ENCODE data around the gene AP1G1. TPM values are rescaled to one million over a fixed set of nuclear protein-coding genes. Genes with fewer than 3 reads are reported as not detected.
"Not testable (repeated sequence)": the region's sequence is repeated elsewhere in the genome, so short reads cannot be mapped to it uniquely, and the experiment has no call there.

Gene AP1G1
- polyA plus RNA-seq, 6 donors from 2014 or later: 5.6 to 17.6 (median 14.8) TPM

- ATAC-seq (ENCODE audit: low read depth in 2 of 2): no peak
- H3K9me3 Mint-ChIP-seq: no peaks in the 10 kb centered on the region
- DNase-seq: no peak
- peaks cover 36 to 74% (median 58%) of the 10 kb centered on the region in 3 donors for H3K4me1 Mint-ChIP-seq
- peak overlapping the region in 2 of 6 donors; percentile 11 to 32 for H3K27ac Mint-ChIP-seq
- H3K36me3 Mint-ChIP-seq: peaks cover 0 to 6% of the 10 kb centered on the region in 2 donors
- no peaks in the 10 kb centered on the region for H3K27me3 Mint-ChIP-seq
- H3K4me3 Mint-ChIP-seq: no peak overlapping the region
These were observed 14.6 kb downstream of the AP1G1 start for GRCh38 chr16:71794018-71794417.

GRCh38 chr16:71792176-71792575 lies 16.5 kb downstream of the AP1G1 start:
- H3K36me3 Mint-ChIP-seq: peaks cover 0 to 17% of the 10 kb centered on the region in 2 donors
- no peak for ATAC-seq (ENCODE audit: low read depth in 2 of 2)
- H3K27me3 Mint-ChIP-seq: no peaks in the 10 kb centered on the region
- H3K27ac Mint-ChIP-seq: peak overlapping the region in 4 of 6 donors; percentile 29 to 66 (median 42)
- H3K9me3 Mint-ChIP-seq: no peaks in the 10 kb centered on the region
- H3K4me1 Mint-ChIP-seq: peaks cover 35 to 73% (median 62%) of the 10 kb centered on the region in 3 donors
- no peak overlapping the region for H3K4me3 Mint-ChIP-seq
- DNase-seq: no peak

GRCh38 chr16:71790329-71790728 lies 18.3 kb downstream of the AP1G1 start:
- Mint-ChIP-seq H3K4me3 (peak overlapping the region in 2 of 8 donors; percentile 23 to 70), H3K36me3 (peaks cover 0 to 17% of the 10 kb centered on the region in 2 donors), H3K27ac (peak overlapping the region in 5 of 6 donors; percentile 26 to 84 (median 76)), H3K4me1 (peaks cover 29 to 58% (median 48%) of the 10 kb centered on the region in 3 donors)
- DNase-seq; H3K9me3 Mint-ChIP-seq; ATAC-seq (ENCODE audit: low read depth in 2 of 2); H3K27me3 Mint-ChIP-seq: not testable (repeated sequence)

- H3K27ac Mint-ChIP-seq: peak overlapping the region in 3 of 6 donors; percentile 16 to 66 (median 62)
- H3K36me3 Mint-ChIP-seq: peaks cover 0 to 17% of the 10 kb centered on the region in 2 donors
- ATAC-seq (ENCODE audit: low read depth in 2 of 2) (no peak), DNase-seq (no peak)
- no peaks in the 10 kb centered on the region for H3K9me3 Mint-ChIP-seq
- peak overlapping the region in 1 of 8 donors; percentile 13 for H3K4me3 Mint-ChIP-seq
- H3K27me3 Mint-ChIP-seq: no peaks in the 10 kb centered on the region
- peaks cover 26 to 50% (median 42%) of the 10 kb centered on the region in 3 donors for H3K4me1 Mint-ChIP-seq
These were observed 19.5 kb downstream of the AP1G1 start for GRCh38 chr16:71789136-71789535.

- DNase-seq (no peak), ATAC-seq (ENCODE audit: low read depth in 2 of 2) (no peak)
- Mint-ChIP-seq H3K27me3 (no peaks in the 10 kb centered on the region), H3K4me3 (peak overlapping the region in 1 of 8 donors; percentile 13), H3K9me3 (no peaks in the 10 kb centered on the region), H3K27ac (peak overlapping the region in 1 of 6 donors; percentile 6), H3K36me3 (peaks cover 0 to 17% of the 10 kb centered on the region in 2 donors), H3K4me1 (peaks cover 27 to 45% (median 36%) of the 10 kb centered on the region in 3 donors)
These were observed 20.1 kb downstream of the AP1G1 start for GRCh38 chr16:71788578-71788977.

GRCh38 chr16:71785143-71785542 lies 23.5 kb downstream of the AP1G1 start:
- Mint-ChIP-seq H3K36me3 (peaks cover 0 to 11% of the 10 kb centered on the region in 2 donors), H3K4me1 (peaks cover 15 to 20% (median 18%) of the 10 kb centered on the region in 3 donors)
- not testable (repeated sequence) for DNase-seq; H3K9me3 Mint-ChIP-seq; ATAC-seq (ENCODE audit: low read depth in 2 of 2); H3K27me3 Mint-ChIP-seq; H3K27ac Mint-ChIP-seq; H3K4me3 Mint-ChIP-seq

GRCh38 chr16:71784093-71784492 lies 24.5 kb downstream of the AP1G1 start:
- Mint-ChIP-seq H3K27me3 (no peaks in the 10 kb centered on the region), H3K36me3 (peaks cover 0 to 11% of the 10 kb centered on the region in 2 donors), H3K9me3 (no peaks in the 10 kb centered on the region), H3K27ac (peak overlapping the region in 2 of 6 donors; percentile 28 to 38), H3K4me3 (no peak overlapping the region), H3K4me1 (peaks cover 13 to 16% (median 14%) of the 10 kb centered on the region in 3 donors)
- ATAC-seq (ENCODE audit: low read depth in 2 of 2) (no peak), DNase-seq (no peak)

- Mint-ChIP-seq H3K4me1 (peaks cover 18 to 31% (median 19%) of the 10 kb centered on the region in 3 donors), H3K36me3 (peaks cover 0 to 8% of the 10 kb centered on the region in 2 donors), H3K9me3 (no peaks in the 10 kb centered on the region), H3K27me3 (no peaks in the 10 kb centered on the region), H3K27ac (peak overlapping the region in 2 of 6 donors; percentile 2 to 50), H3K4me3 (no peak overlapping the region)
- DNase-seq (no peak), ATAC-seq (ENCODE audit: low read depth in 2 of 2) (no peak)
These were observed 26.9 kb downstream of the AP1G1 start for GRCh38 chr16:71781741-71782140.

GRCh38 chr16:71780521-71781089 lies 28.0 kb downstream of the AP1G1 start:
- Mint-ChIP-seq H3K27ac (no peak overlapping the region), H3K9me3 (no peaks in the 10 kb centered on the region), H3K36me3 (peaks cover 0 to 8% of the 10 kb centered on the region in 2 donors), H3K4me3 (no peak overlapping the region), H3K27me3 (no peaks in the 10 kb centered on the region), H3K4me1 (peaks cover 23 to 38% (median 26%) of the 10 kb centered on the region in 3 donors)
- ATAC-seq (ENCODE audit: low read depth in 2 of 2) (no peak), DNase-seq (no peak)

GRCh38 chr16:71778780-71779179 lies 29.9 kb downstream of the AP1G1 start:
- Mint-ChIP-seq H3K4me1 (peaks cover 20 to 38% (median 29%) of the 10 kb centered on the region in 3 donors), H3K9me3 (no peaks in the 10 kb centered on the region), H3K27me3 (no peaks in the 10 kb centered on the region), H3K36me3 (peaks cover 0 to 8% of the 10 kb centered on the region in 2 donors), H3K27ac (peak overlapping the region in 4 of 6 donors; percentile 15 to 72 (median 21)), H3K4me3 (no peak overlapping the region)
- no peak for DNase-seq
- no peak for ATAC-seq (ENCODE audit: low read depth in 2 of 2)

- H3K4me3 Mint-ChIP-seq: peak overlapping the region in 2 of 8 donors; percentile 8 to 33
- peaks cover 0 to 8% of the 10 kb centered on the region in 2 donors for H3K36me3 Mint-ChIP-seq
- no peaks in the 10 kb centered on the region for H3K27me3 Mint-ChIP-seq
- no peaks in the 10 kb centered on the region for H3K9me3 Mint-ChIP-seq
- H3K27ac Mint-ChIP-seq: peak overlapping the region in 4 of 6 donors; percentile 30 to 66 (median 52)
- peaks cover 20 to 38% (median 29%) of the 10 kb centered on the region in 3 donors for H3K4me1 Mint-ChIP-seq
- DNase-seq (no peak), ATAC-seq (ENCODE audit: low read depth in 2 of 2) (no peak)
These were observed 31.3 kb downstream of the AP1G1 start for GRCh38 chr16:71777329-71777728.

- DNase-seq (no peak), ATAC-seq (ENCODE audit: low read depth in 2 of 2) (peak in 1 of 2 donors; percentile 20)
- H3K27me3 Mint-ChIP-seq: no peaks in the 10 kb centered on the region
- H3K27ac Mint-ChIP-seq: peak overlapping the region in 5 of 6 donors; percentile 9 to 76 (median 56)
- peak overlapping the region in 1 of 8 donors; percentile 20 for H3K4me3 Mint-ChIP-seq
- peaks cover 14 to 30% (median 20%) of the 10 kb centered on the region in 3 donors for H3K4me1 Mint-ChIP-seq
- H3K9me3 Mint-ChIP-seq: no peaks in the 10 kb centered on the region
- H3K36me3 Mint-ChIP-seq: peaks cover 3 to 8% of the 10 kb centered on the region in 2 donors
These were observed 32.7 kb downstream of the AP1G1 start for GRCh38 chr16:71775949-71776348.

- peaks cover 5 to 10% (median 6%) of the 10 kb centered on the region in 3 donors for H3K4me1 Mint-ChIP-seq
- H3K9me3 Mint-ChIP-seq: no peaks in the 10 kb centered on the region
- ATAC-seq (ENCODE audit: low read depth in 2 of 2) (no peak), DNase-seq (no peak)
- no peak overlapping the region for H3K4me3 Mint-ChIP-seq
- H3K36me3 Mint-ChIP-seq: peaks cover 0 to 10% of the 10 kb centered on the region in 2 donors
- peak overlapping the region in 1 of 6 donors; percentile 14 for H3K27ac Mint-ChIP-seq
- no peaks in the 10 kb centered on the region for H3K27me3 Mint-ChIP-seq
These were observed 37.1 kb downstream of the AP1G1 start for GRCh38 chr16:71771571-71771970.

- H3K9me3 Mint-ChIP-seq: no peaks in the 10 kb centered on the region
These were observed 39.4 kb downstream of the AP1G1 start for GRCh38 chr16:71769222-71769621.

More at GRCh38 chr16:71769222-71769621, 39.4 kb downstream of the AP1G1 start:
- H3K4me1 Mint-ChIP-seq: no peaks in the 10 kb centered on the region
- DNase-seq (no peak), ATAC-seq (ENCODE audit: low read depth in 2 of 2) (no peak)
- no peak overlapping the region for H3K4me3 Mint-ChIP-seq
- H3K27ac Mint-ChIP-seq: peak overlapping the region in 2 of 6 donors; percentile 57 to 65
- H3K36me3 Mint-ChIP-seq: peaks cover 0 to 10% of the 10 kb centered on the region in 2 donors
- no peaks in the 10 kb centered on the region for H3K27me3 Mint-ChIP-seq

Measured in naive B cell (primary cell).